ENCODE measurements around the gene CCDC9B. TPM values are rescaled to one million over a fixed set of nuclear protein-coding genes. Genes with fewer than 3 reads are reported as not detected.

CCDC9B gene
- total RNA-seq, 1 donor from 2014 or later = 13.6 TPM

DNA sequence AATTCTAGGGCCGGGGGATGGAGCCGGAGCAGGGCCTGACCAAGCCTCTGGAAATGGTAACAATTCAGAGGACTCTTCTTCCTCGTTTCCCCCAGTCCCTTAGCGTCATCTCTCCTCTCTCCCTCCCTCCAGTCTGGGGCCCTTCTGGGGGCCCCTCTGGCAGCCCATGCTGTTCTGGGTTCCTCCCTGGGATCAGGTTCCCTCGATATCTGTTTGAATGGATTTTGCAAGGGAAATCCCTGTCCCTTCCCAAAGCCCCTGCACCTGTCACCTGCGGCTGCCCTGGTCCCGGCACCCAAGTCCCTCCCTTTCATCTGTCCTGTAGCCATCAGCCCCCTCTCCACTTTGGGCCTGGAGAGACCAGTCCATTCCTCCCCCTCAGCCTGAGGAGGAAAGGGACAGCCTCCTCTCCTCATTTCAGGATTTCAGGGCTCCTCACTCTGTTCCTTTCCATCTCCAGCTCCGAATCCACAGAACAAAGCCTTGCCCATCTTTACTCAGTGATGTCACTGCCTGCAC lies 31.3 kb downstream of the CCDC9B start:
- TF ChIP-seq, protein P1, sequence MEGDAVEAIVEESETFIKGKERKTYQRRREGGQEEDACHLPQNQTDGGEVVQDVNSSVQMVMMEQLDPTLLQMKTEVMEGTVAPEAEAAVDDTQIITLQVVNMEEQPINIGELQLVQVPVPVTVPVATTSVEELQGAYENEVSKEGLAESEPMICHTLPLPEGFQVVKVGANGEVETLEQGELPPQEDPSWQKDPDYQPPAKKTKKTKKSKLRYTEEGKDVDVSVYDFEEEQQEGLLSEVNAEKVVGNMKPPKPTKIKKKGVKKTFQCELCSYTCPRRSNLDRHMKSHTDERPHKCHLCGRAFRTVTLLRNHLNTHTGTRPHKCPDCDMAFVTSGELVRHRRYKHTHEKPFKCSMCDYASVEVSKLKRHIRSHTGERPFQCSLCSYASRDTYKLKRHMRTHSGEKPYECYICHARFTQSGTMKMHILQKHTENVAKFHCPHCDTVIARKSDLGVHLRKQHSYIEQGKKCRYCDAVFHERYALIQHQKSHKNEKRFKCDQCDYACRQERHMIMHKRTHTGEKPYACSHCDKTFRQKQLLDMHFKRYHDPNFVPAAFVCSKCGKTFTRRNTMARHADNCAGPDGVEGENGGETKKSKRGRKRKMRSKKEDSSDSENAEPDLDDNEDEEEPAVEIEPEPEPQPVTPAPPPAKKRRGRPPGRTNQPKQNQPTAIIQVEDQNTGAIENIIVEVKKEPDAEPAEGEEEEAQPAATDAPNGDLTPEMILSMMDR (IDR thresholded peaks at IDR 0.05; ENCODE audit: insufficient read depth, low read length, poor library complexity, severe bottlenecking) = no peak
- H3K27me3 ChIP-seq (ENCODE audit: control insufficient read depth, insufficient read depth, low read length) = peaks cover 30% of the 10 kb centered on the region

DNA sequence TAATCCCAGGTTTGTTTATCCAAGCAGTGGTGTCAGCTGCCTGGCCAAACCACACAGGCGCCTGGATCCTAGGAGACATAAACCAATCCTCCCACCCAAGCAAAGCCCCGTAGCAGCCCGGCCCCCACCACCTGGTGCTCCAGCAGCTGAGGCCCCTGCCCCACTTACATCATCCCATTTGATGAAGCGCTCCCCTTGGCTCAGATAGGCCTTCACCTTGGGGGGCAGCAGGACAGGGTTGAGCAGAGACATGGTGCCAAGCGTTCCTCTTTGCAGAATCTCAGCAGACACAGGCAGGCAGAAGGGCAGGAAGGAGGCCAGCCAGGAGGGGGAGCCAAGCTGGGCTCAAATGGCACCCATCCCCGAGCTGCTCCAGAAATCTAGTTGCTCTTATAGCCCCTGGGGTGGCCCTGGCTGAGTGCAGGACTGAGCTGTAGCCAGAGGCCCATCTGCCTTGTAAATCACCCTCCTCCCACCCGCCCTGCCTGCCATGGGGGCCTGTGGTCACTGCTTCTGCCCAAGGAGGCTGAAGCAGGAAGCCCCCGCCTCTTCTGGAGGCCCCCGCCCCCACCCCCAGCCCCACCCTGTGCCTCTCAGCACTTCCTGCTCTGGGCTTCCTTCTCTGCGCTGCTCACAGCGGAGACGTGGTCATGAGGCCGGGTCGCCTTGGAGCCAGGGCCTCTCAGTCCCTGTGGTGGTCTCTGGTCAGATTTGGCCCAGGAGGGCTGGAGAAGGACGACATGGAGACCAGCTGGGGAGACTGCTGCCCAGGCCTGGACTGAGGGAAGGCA lies 33.1 kb downstream of the CCDC9B start, which contains the start of gene PLCB2:
Gene PLCB2 (minus strand): TSS at position 515 of the 791 bp plus-strand sequence. CDS start 263 bp downstream, at position 252.
- H3K27me3 ChIP-seq (ENCODE audit: control insufficient read depth, insufficient read depth, low read length) = peaks cover 37% of the 10 kb centered on the region

More for the DNA sequence above, 31.3 kb downstream of the CCDC9B start:
- Histone ChIP-seq H3K4me3 (ENCODE audit: low read depth, low read length) (no peak overlapping the region), H3K36me3 (ENCODE audit: control insufficient read depth, insufficient read depth, low read length) (no peaks in the 10 kb centered on the region)
- no peak for DNase-seq (ENCODE audit: low read depth)

DNA sequence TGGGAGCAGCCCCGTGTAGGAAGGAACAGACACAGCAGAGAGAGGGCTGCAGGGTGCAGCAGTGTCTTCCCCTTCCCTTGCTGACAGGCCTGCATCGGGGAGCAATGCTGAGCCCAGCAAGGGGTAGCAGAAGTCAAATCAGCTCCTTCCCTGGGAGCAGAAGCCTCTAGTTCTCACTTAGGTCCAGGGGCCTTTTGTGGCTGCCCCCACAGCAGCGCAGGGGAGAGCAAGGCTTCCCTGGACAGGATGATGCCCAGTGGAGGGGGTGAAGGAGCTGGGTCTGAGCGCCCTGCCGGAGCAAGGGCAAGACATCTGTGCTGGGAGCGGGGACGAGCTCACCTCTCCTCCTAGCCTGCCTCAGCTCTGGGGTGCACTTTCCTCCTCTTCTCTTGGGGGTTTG lies 33.8 kb downstream of the CCDC9B start:
- TF ChIP-seq, protein P1 (IDR thresholded peaks at IDR 0.05; ENCODE audit: insufficient read depth, low read length, poor library complexity, severe bottlenecking) = no peak
- Histone ChIP-seq H3K36me3 (ENCODE audit: control insufficient read depth, insufficient read depth, low read length) (no peaks in the 10 kb centered on the region), H3K4me3 (ENCODE audit: low read depth, low read length) (no peak overlapping the region), H3K27me3 (ENCODE audit: control insufficient read depth, insufficient read depth, low read length) (peaks cover 39% of the 10 kb centered on the region)
- DNase-seq (ENCODE audit: low read depth) = no peak

More for the DNA sequence above, 33.1 kb downstream of the CCDC9B start, which contains the start of gene PLCB2:
- Histone ChIP-seq H3K36me3 (ENCODE audit: control insufficient read depth, insufficient read depth, low read length) (no peaks in the 10 kb centered on the region), H3K4me3 (ENCODE audit: low read depth, low read length) (no peak within 1 kb of the TSS)
- DNase-seq (ENCODE audit: low read depth) = no peak
- TF ChIP-seq, protein P1 (IDR thresholded peaks at IDR 0.05; ENCODE audit: insufficient read depth, low read length, poor library complexity, severe bottlenecking) = peak; percentile 33

GRCh38 chr15:40306371-40306770 lies 34.4 kb downstream of the CCDC9B start:
- Histone ChIP-seq H3K27me3 (ENCODE audit: control insufficient read depth, insufficient read depth, low read length) (peaks cover 39% of the 10 kb centered on the region), H3K4me3 (ENCODE audit: low read depth, low read length) (no peak overlapping the region), H3K36me3 (ENCODE audit: control insufficient read depth, insufficient read depth, low read length) (no peaks in the 10 kb centered on the region)
- no peak for DNase-seq (ENCODE audit: low read depth)
- TF ChIP-seq, protein P1 (IDR thresholded peaks at IDR 0.05; ENCODE audit: insufficient read depth, low read length, poor library complexity, severe bottlenecking) = no peak

- peaks cover 35% of the 10 kb centered on the region for H3K27me3 ChIP-seq (ENCODE audit: control insufficient read depth, insufficient read depth, low read length)
- H3K4me3 ChIP-seq (ENCODE audit: low read depth, low read length) = no peak overlapping the region
- DNase-seq (ENCODE audit: low read depth) = no peak
- TF ChIP-seq, protein P1 (IDR thresholded peaks at IDR 0.05; ENCODE audit: insufficient read depth, low read length, poor library complexity, severe bottlenecking) = no peak
- no peaks in the 10 kb centered on the region for H3K36me3 ChIP-seq (ENCODE audit: control insufficient read depth, insufficient read depth, low read length)
These were observed 35.5 kb downstream of the CCDC9B start for GRCh38 chr15:40305281-40305680.

All from kidney epithelial cell (primary cell).